ENCODE measurements around the gene LRP6. TPM values are rescaled to one million over a fixed set of nuclear protein-coding genes. Genes with fewer than 3 reads are reported as not detected.

LRP6 gene
- total RNA-seq, 2 donors from 2014 or later, result 2.6 to 3.7 TPM

DNA sequence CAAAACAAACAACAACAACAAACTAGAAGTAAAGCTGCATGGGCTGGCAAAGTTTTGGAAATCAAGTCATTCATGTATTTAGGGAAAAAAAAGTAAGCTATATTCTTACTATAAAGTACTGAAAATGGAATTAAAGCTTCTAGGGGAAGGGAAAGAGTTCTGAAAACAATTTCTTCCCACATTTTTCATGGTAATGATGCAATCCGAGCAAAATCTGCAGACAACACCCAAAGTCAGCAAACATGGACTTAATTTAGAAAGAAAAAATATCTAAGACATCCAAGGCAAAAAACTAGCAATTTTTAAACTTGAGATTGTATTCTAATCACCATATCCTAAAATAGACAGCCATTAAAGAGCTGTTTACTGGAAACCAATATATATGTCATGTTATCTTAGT lies 86.3 kb downstream of the LRP6 start:
- Mint-ChIP-seq H3K27me3 (ENCODE audit: low read depth) (peaks cover 15% of the 10 kb centered on the region), H3K4me1 (ENCODE audit: low read depth) (no peaks in the 10 kb centered on the region), H3K36me3 (ENCODE audit: insufficient read depth in 2 of 2) (no peaks in the 10 kb centered on the region), H3K27ac (no peak overlapping the region), H3K4me3 (no peak overlapping the region), H3K9me3 (no peaks in the 10 kb centered on the region)
- DNase-seq (no peak), ATAC-seq (replicated peaks in 1 of 2) (no peak)

DNA sequence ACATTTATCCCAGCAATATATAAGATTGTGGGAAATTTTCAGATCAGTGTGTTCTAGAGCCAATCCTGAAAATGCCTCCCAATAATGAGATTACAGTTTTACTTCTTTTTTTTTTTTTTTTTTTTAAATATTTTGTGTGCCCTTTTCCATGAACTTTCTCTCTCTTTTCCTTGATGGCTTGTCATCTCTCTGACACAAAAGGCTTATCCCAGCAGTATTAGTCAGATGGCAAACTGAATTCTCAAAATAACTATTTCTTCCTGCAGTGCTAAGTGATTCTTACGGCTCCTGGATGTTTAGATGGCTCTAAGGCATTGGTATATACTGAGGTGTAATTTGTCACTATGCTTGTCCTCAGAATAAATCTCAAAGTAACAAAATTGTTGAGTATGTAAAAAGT lies 86.7 kb downstream of the LRP6 start:
- Mint-ChIP-seq H3K27me3 (ENCODE audit: low read depth) (peaks cover 15% of the 10 kb centered on the region), H3K4me1 (ENCODE audit: low read depth) (no peaks in the 10 kb centered on the region), H3K36me3 (ENCODE audit: insufficient read depth in 2 of 2) (no peaks in the 10 kb centered on the region), H3K9me3 (no peaks in the 10 kb centered on the region), H3K27ac (no peak overlapping the region), H3K4me3 (no peak overlapping the region)
- DNase-seq (no peak), ATAC-seq (replicated peaks in 1 of 2) (no peak)

GRCh38 chr12:12178559-12178958 lies 88.3 kb downstream of the LRP6 start:
- peaks cover 17% of the 10 kb centered on the region for H3K27me3 Mint-ChIP-seq (ENCODE audit: low read depth)

GRCh38 chr12:12176402-12176801 lies 90.4 kb downstream of the LRP6 start:
- peaks cover 13% of the 10 kb centered on the region for H3K4me1 Mint-ChIP-seq (ENCODE audit: low read depth)
- no peak overlapping the region for H3K27ac Mint-ChIP-seq
- H3K36me3 Mint-ChIP-seq (ENCODE audit: insufficient read depth in 2 of 2), result no peaks in the 10 kb centered on the region
- H3K27me3 Mint-ChIP-seq (ENCODE audit: low read depth), result peaks cover 23% of the 10 kb centered on the region
- H3K4me3 Mint-ChIP-seq, result no peak overlapping the region
- ATAC-seq (replicated peaks in 1 of 2), result no peak
- no peaks in the 10 kb centered on the region for H3K9me3 Mint-ChIP-seq
- DNase-seq, result no peak

More at GRCh38 chr12:12178559-12178958, 88.3 kb downstream of the LRP6 start:
- no peaks in the 10 kb centered on the region for H3K9me3 Mint-ChIP-seq
- DNase-seq (no peak), ATAC-seq (replicated peaks in 1 of 2) (no peak)
- no peaks in the 10 kb centered on the region for H3K4me1 Mint-ChIP-seq (ENCODE audit: low read depth)
- no peak overlapping the region for H3K4me3 Mint-ChIP-seq
- H3K36me3 Mint-ChIP-seq (ENCODE audit: insufficient read depth in 2 of 2), result no peaks in the 10 kb centered on the region
- H3K27ac Mint-ChIP-seq, result no peak overlapping the region

DNA sequence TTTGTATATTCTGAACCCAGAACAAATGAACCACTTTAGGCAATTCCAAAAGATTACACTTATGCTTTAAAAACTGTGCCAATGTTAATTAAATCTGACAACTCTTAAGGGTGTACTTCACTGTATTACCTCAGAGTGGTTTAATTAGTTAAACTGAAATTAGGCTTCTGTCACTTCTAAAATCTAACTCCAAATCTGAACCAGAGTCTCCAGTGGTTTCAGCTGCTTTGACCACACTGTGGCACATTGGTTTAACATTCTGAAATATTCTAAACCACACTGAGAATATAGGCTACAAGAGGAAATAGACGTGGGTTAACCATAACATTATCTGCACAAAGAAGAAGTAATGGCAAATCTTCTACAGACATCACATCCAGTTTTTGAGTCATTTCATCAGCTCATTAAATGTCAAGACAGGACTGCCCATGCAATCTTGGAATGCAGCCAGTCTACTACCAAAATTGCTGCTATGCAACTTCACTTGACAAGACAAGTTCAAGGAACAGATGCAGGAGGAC lies 94.8 kb downstream of the LRP6 start:
- H3K4me1 Mint-ChIP-seq (ENCODE audit: low read depth), result peaks cover 13% of the 10 kb centered on the region
- no peaks in the 10 kb centered on the region for H3K9me3 Mint-ChIP-seq
- peak; percentile 90 to 91 for ATAC-seq (replicated peaks in 1 of 2)
- peak overlapping the region; percentile 96 for H3K27ac Mint-ChIP-seq
- no peaks in the 10 kb centered on the region for H3K36me3 Mint-ChIP-seq (ENCODE audit: insufficient read depth in 2 of 2)
- H3K4me3 Mint-ChIP-seq, result peak overlapping the region in 1 of 2 donors; percentile 28
- peaks cover 35% of the 10 kb centered on the region for H3K27me3 Mint-ChIP-seq (ENCODE audit: low read depth)
- DNase-seq, result peak; percentile 48 to 53

DNA sequence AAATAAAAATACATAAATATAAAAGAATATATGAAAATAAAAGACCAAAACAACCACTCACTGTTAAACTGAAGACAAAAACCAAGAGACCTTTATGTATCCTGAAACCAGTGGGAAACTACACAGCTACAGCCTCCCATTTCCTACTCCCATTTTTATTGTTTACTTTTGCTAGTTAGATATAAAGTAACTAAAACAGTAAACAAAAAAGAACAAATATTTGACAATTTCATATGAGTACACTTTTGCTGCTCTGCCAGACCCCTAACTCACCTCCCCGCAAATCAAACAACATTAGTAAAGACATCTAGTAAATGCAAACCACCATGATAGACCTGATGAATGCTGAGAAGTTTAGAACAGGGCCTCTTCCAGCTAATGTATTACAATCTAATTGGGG lies 99.0 kb downstream of the LRP6 start:
- H3K27me3 Mint-ChIP-seq (ENCODE audit: low read depth), result peaks cover 19% of the 10 kb centered on the region
- DNase-seq (no peak), ATAC-seq (replicated peaks in 1 of 2) (no peak)
- H3K36me3 Mint-ChIP-seq (ENCODE audit: insufficient read depth in 2 of 2), result no peaks in the 10 kb centered on the region
- no peak overlapping the region for H3K4me3 Mint-ChIP-seq
- H3K27ac Mint-ChIP-seq, result no peak overlapping the region
- peaks cover 13% of the 10 kb centered on the region for H3K4me1 Mint-ChIP-seq (ENCODE audit: low read depth)
- H3K9me3 Mint-ChIP-seq, result no peaks in the 10 kb centered on the region

DNA sequence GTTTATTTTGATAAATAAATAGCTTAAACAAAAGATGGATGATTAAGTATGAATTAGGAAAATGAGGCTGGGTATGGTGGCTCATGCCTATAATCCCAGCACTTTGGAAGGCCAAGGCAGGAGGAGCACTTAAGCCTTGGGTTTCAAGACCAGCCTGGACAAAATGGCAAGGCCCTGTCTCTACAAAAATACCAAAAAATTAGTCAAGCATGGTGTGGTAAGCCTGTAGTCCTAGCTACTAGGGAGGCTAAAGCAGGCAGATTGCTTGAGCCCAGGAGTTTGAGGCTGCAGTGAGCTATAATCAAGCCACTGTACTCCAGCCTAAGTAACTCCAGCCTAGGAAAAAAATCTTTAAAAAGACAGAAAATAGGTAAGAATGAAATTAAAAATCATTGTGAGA lies 100.1 kb downstream of the LRP6 start:
- Mint-ChIP-seq H3K4me1 (ENCODE audit: low read depth) (peaks cover 4% of the 10 kb centered on the region), H3K4me3 (no peak overlapping the region), H3K27ac (no peak overlapping the region), H3K9me3 (no peaks in the 10 kb centered on the region), H3K27me3 (ENCODE audit: low read depth) (peaks cover 19% of the 10 kb centered on the region), H3K36me3 (ENCODE audit: insufficient read depth in 2 of 2) (no peaks in the 10 kb centered on the region)
- no peak for DNase-seq
- ATAC-seq (replicated peaks in 1 of 2), result no peak

DNA sequence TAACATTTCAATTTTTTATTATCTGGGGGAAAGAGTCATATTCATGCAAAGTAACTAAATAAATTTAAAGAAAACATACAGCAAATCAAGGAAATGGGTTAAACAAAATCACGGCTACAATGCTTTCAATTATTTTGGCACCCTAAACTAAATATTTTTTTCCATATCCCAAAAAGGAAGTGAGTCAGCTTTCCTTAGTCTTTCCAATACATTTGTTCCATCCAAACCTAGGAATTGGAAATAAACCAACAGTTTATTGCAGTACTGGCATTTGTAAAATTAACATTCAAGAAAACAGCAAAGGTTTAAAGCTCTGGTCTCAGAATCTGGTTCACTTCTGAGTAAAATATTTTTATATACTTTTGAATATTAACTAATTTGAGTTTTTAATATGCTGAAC lies 106.9 kb downstream of the LRP6 start:
- DNase-seq (no peak), ATAC-seq (replicated peaks in 1 of 2) (no peak)
- Mint-ChIP-seq H3K4me1 (ENCODE audit: low read depth) (no peaks in the 10 kb centered on the region), H3K27me3 (ENCODE audit: low read depth) (no peaks in the 10 kb centered on the region), H3K9me3 (no peaks in the 10 kb centered on the region), H3K27ac (no peak overlapping the region), H3K36me3 (ENCODE audit: insufficient read depth in 2 of 2) (no peaks in the 10 kb centered on the region), H3K4me3 (no peak overlapping the region)

- H3K27me3 Mint-ChIP-seq (ENCODE audit: low read depth), result no peaks in the 10 kb centered on the region
- no peaks in the 10 kb centered on the region for H3K9me3 Mint-ChIP-seq
- DNase-seq (no peak), ATAC-seq (replicated peaks in 1 of 2) (no peak)
- H3K27ac Mint-ChIP-seq, result no peak overlapping the region
- H3K4me1 Mint-ChIP-seq (ENCODE audit: low read depth), result no peaks in the 10 kb centered on the region
- H3K36me3 Mint-ChIP-seq (ENCODE audit: insufficient read depth in 2 of 2), result no peaks in the 10 kb centered on the region
- H3K4me3 Mint-ChIP-seq, result no peak overlapping the region
These were observed 108.0 kb downstream of the LRP6 start for GRCh38 chr12:12158858-12159257.

GRCh38 chr12:12157424-12157823 lies 109.4 kb downstream of the LRP6 start:
- H3K27me3 Mint-ChIP-seq (ENCODE audit: low read depth), result no peaks in the 10 kb centered on the region
- no peak for ATAC-seq (replicated peaks in 1 of 2)
- no peak for DNase-seq
- H3K4me3 Mint-ChIP-seq, result no peak overlapping the region
- H3K36me3 Mint-ChIP-seq (ENCODE audit: insufficient read depth in 2 of 2), result no peaks in the 10 kb centered on the region
- H3K9me3 Mint-ChIP-seq, result no peaks in the 10 kb centered on the region
- H3K4me1 Mint-ChIP-seq (ENCODE audit: low read depth), result no peaks in the 10 kb centered on the region
- no peak overlapping the region for H3K27ac Mint-ChIP-seq

- DNase-seq, result no peak
- ATAC-seq (replicated peaks in 1 of 2), result no peak
- no peaks in the 10 kb centered on the region for H3K27me3 Mint-ChIP-seq (ENCODE audit: low read depth)
- H3K36me3 Mint-ChIP-seq (ENCODE audit: insufficient read depth in 2 of 2), result no peaks in the 10 kb centered on the region
- H3K4me1 Mint-ChIP-seq (ENCODE audit: low read depth), result no peaks in the 10 kb centered on the region
- H3K4me3 Mint-ChIP-seq, result no peak overlapping the region
- H3K27ac Mint-ChIP-seq, result no peak overlapping the region
- no peaks in the 10 kb centered on the region for H3K9me3 Mint-ChIP-seq
These were observed 110.0 kb downstream of the LRP6 start for GRCh38 chr12:12156828-12157227.

DNA sequence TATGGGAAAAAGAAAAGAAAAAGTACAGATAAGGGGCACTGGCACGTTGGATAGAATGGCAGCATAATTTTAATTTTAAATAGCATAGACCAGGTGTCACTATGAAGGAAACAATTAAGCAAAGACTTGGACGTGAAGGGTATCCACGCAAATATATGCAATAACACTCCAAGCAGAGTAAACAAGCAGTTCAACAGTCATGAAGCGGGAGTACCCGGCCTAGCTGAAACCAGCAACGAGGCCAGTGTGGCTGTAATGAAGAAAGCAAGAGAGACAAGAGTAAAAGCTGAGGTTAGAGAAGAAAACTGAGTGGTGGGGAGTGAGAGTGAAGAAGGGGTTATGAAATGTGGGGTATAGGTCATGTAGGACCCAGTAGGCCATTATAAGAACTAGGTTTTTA lies 110.7 kb downstream of the LRP6 start:
- ATAC-seq (replicated peaks in 1 of 2), result no peak
- Mint-ChIP-seq H3K36me3 (ENCODE audit: insufficient read depth in 2 of 2) (no peaks in the 10 kb centered on the region), H3K9me3 (no peaks in the 10 kb centered on the region), H3K4me1 (ENCODE audit: low read depth) (no peaks in the 10 kb centered on the region), H3K27me3 (ENCODE audit: low read depth) (no peaks in the 10 kb centered on the region), H3K27ac (no peak overlapping the region), H3K4me3 (no peak overlapping the region)
- no peak for DNase-seq

GRCh38 chr12:12153596-12153995 lies 113.2 kb downstream of the LRP6 start:
- DNase-seq (no peak), ATAC-seq (replicated peaks in 1 of 2) (no peak)
- no peak overlapping the region for H3K27ac Mint-ChIP-seq
- no peaks in the 10 kb centered on the region for H3K4me1 Mint-ChIP-seq (ENCODE audit: low read depth)
- H3K9me3 Mint-ChIP-seq, result no peaks in the 10 kb centered on the region
- H3K36me3 Mint-ChIP-seq (ENCODE audit: insufficient read depth in 2 of 2), result no peaks in the 10 kb centered on the region
- no peaks in the 10 kb centered on the region for H3K27me3 Mint-ChIP-seq (ENCODE audit: low read depth)
- no peak overlapping the region for H3K4me3 Mint-ChIP-seq

DNA sequence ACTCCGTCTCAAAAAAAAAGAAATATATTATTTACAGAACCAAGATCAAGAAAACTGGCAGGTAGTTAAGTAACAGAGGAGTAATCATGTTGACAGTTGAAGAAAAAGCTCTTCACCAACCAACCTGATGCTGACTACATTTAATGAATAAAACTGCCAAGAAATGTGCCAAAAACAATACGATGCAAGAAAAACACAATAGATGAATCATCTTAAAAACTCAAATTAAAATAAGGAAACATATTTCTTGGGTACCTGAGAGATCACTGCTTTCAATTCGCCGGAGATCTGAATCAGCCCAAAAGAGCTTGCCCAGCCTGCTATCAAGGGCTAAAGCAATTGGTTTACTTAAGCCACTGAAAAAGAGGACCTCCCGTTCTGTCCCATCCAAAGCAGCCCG lies 119.7 kb downstream of the LRP6 start:
- Mint-ChIP-seq H3K4me1 (ENCODE audit: low read depth) (no peaks in the 10 kb centered on the region), H3K27me3 (ENCODE audit: low read depth) (no peaks in the 10 kb centered on the region), H3K4me3 (no peak overlapping the region), H3K27ac (no peak overlapping the region), H3K36me3 (ENCODE audit: insufficient read depth in 2 of 2) (no peaks in the 10 kb centered on the region), H3K9me3 (no peaks in the 10 kb centered on the region)
- ATAC-seq (replicated peaks in 1 of 2) (no peak), DNase-seq (no peak)

All from activated T-cell treated with anti-CD3 and anti-CD28 coated beads, Interleukin-2, amount 50 U/mL, for 72 hours (primary cell).